ENCODE measurements around the gene RNF223.

DNA sequence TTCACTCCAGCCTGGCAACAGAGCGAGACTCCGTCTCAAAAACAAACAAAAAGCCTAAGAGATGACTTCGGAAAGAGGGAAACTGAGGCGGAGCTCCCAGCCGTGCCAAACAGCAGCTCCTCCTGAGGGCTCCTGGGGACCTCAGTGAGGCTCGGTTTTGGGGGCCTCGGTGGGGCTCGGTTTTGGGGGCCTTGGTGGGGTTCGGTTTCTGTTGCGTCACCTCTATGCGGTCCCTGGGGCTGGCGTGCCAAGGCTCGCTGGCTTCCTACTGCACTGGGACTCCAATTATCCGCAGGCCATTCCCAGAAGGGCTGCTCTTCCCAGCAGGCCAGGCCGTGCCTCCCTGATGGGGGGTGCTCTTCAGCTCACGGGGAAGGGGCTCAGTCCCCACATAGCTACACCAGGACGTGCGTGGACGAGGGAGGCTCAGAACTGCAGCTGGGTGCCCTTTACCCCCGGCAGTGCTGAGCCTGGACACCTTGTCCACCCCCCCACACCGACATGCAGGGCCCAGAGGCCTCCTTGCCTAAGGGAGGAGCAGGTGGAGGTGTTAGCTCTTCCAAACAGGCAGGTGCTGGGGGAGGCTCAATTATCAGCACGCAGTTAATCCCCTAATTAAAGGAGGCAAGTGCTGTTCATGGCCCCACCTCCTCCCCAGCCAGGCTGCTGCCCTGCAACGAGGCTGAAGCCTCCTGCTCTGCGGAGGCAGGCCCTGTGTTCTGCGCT lies 46.9 kb upstream of the RNF223 start:
- no peak for TF ChIP-seq CTCF (IDR thresholded peaks at IDR 0.05)
- TF ChIP-seq POLR2AphosphoS5 (IDR thresholded peaks at IDR 0.05): no peak
- no peak for TF ChIP-seq EP300 (IDR thresholded peaks at IDR 0.05)
